HEK293T (cell line): ENCODE results near the gene UMAD1.

Experiments
- FOXM1 ChIP-seq: fragments of 450-650 bp; IDR thresholded peaks from 2 replicates; pipeline ENCODE4 v1.6.1; 2017; ENCODE audit warnings: mild to moderate bottlenecking, borderline replicate concordance
- SUZ12 ChIP-seq: fragments of 450-650 bp; IDR thresholded peaks from 2 replicates; pipeline ENCODE4 v1.6.1; 2016; ENCODE audit warnings: mild to moderate bottlenecking

DNA sequence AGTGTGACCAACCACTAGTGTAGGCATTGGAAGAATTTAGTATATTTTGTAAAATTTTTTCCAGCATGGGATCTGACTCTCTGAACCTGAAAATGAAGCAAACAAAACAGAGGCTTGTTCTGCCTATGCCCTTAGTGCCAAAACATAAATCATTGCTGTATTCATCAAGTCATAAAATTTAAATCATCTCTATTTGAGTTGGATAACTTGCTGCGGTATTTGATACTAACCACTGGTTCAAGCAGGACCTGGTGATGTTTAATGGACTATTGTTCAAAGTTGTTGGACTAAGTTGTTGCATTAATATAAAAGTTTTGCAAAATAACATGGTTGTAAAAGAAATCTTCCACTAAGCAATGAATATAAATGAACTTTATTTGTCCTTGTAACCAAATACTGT is 97.6 kb downstream of the UMAD1 start:
- TF ChIP-seq SUZ12, result no peak
- no peak for TF ChIP-seq FOXM1
